Liver (tissue), 9 donors: ENCODE measurements around the gene FAM163A. TPM values are rescaled to one million over a fixed set of nuclear protein-coding genes. Genes with fewer than 3 reads are reported as not detected.

Source experiments
- DNase-seq: peaks from one replicate; pipeline ENCODE4 v3.0.0-alpha.2; 2017; ENCODE audit warnings: low spot score
- H3K27ac ChIP-seq, 2 donors: one replicate each; pipeline ENCODE4 v1.7.0; 2013; ENCODE audit warnings: inconsistent platforms in 2 of 2, low read length in 2 of 2, control low read depth in 1 of 2, low read depth in 1 of 2, mild to moderate bottlenecking in 1 of 2
- H3K27me3 ChIP-seq, 4 donors: one replicate each; pipeline versions ENCODE4 v1.6.1 to v1.7.0; 2013; ENCODE audit warnings: low read length in 3 of 4, inconsistent platforms in 1 of 4, mild to moderate bottlenecking in 1 of 4, moderate library complexity in 1 of 4; ENCODE audit not compliant: control insufficient read depth in 4 of 4, insufficient read depth in 4 of 4
- H3K36me3 ChIP-seq, 4 donors: one replicate each; pipeline versions ENCODE4 v1.6.1 to v1.7.0; 2013; ENCODE audit warnings: low read length in 3 of 4, mild to moderate bottlenecking in 3 of 4, low read depth in 1 of 4, moderate library complexity in 1 of 4; ENCODE audit not compliant: control insufficient read depth in 4 of 4, insufficient read depth in 3 of 4
- H3K4me1 ChIP-seq, 4 donors: one replicate each; pipeline versions ENCODE4 v1.6.1 to v1.7.0; 2013; ENCODE audit warnings: low read length in 3 of 4, mild to moderate bottlenecking in 3 of 4, moderate library complexity in 1 of 4; ENCODE audit not compliant: control insufficient read depth in 4 of 4, insufficient read depth in 4 of 4
- H3K4me3 ChIP-seq, 3 donors: one replicate each; pipeline versions ENCODE4 v1.6.1 to v1.7.0; 2013; ENCODE audit warnings: low read length in 3 of 3, control low read depth in 1 of 3, low read depth in 1 of 3, mild to moderate bottlenecking in 1 of 3
- H3K9ac ChIP-seq, 2 donors: one replicate each; pipeline ENCODE4 v1.7.0; 2013; ENCODE audit warnings: low read length in 2 of 2, mild to moderate bottlenecking in 2 of 2, moderate library complexity in 2 of 2, control low read depth in 1 of 2, low read depth in 1 of 2
- H3K9me3 ChIP-seq, 4 donors: one replicate each; pipeline versions ENCODE4 v1.6.1 to v1.7.0; 2013; ENCODE audit warnings: low read length in 3 of 4; ENCODE audit not compliant: control insufficient read depth in 4 of 4
- CTCF ChIP-seq: fragments of 150-350 bp; IDR thresholded peaks from 2 replicates; pipeline ENCODE4 v1.5.1; 2017; ENCODE audit warnings: improper control_type of control experiment, low read depth, low read length; ENCODE audit not compliant: missing input control
- EGR1 ChIP-seq, 2 donors: IDR thresholded peaks; 2 replicates each; pipeline ENCODE4 v1.6.1; 2016 to 2018; ENCODE audit warnings: antibody characterized with exemption in 2 of 2, low read depth in 2 of 2
- FOXA1 ChIP-seq: IDR thresholded peaks from 2 replicates; pipeline ENCODE4 v1.6.1; 2016; ENCODE audit warnings: antibody characterized with exemption
- FOXA2 ChIP-seq: IDR thresholded peaks from 2 replicates; pipeline ENCODE4 v1.6.1; 2016; ENCODE audit warnings: antibody characterized with exemption
- GABPA ChIP-seq, 2 donors: IDR thresholded peaks in 1 of 2; conservative IDR thresholded peaks in 1 of 2; 2 replicates each; pipeline ENCODE4 v1.6.1; 2016; ENCODE audit warnings: antibody characterized with exemption in 2 of 2, mild to moderate bottlenecking in 1 of 2, moderate library complexity in 1 of 2
- HNF4A ChIP-seq, 2 donors: conservative IDR thresholded peaks; 2 replicates each; pipeline ENCODE4 v1.6.1; 2016; ENCODE audit warnings: antibody characterized with exemption in 2 of 2, mild to moderate bottlenecking in 2 of 2
- HNF4G ChIP-seq: IDR thresholded peaks from 2 replicates; pipeline ENCODE4 v1.6.1; 2016; ENCODE audit warnings: antibody characterized with exemption
- JUND ChIP-seq, 2 donors: IDR thresholded peaks; 2 replicates each; pipeline ENCODE4 v1.6.1; 2016; ENCODE audit warnings: antibody characterized with exemption in 2 of 2
- MAX ChIP-seq: IDR thresholded peaks from 2 replicates; pipeline ENCODE4 v1.6.1; 2016; ENCODE audit warnings: antibody characterized with exemption
- NR2F2 ChIP-seq: IDR thresholded peaks from 2 replicates; pipeline ENCODE4 v1.6.1; 2016; ENCODE audit warnings: antibody characterized with exemption
- RAD21 ChIP-seq, 2 donors: IDR thresholded peaks; 2 replicates each; pipeline ENCODE4 v1.6.1; 2016; ENCODE audit warnings: antibody characterized with exemption in 2 of 2, mild to moderate bottlenecking in 2 of 2
- RXRA ChIP-seq, 2 donors: IDR thresholded peaks; 2 replicates each; pipeline ENCODE4 v1.6.1; 2017 to 2018; ENCODE audit warnings: antibody characterized with exemption in 2 of 2, mild to moderate bottlenecking in 1 of 2
- SP1 ChIP-seq: IDR thresholded peaks from 2 replicates; pipeline ENCODE4 v1.6.1; 2018; ENCODE audit warnings: antibody characterized with exemption, mild to moderate bottlenecking
- TAF1 ChIP-seq: conservative IDR thresholded peaks from 2 replicates; pipeline ENCODE4 v1.6.1; 2016; ENCODE audit warnings: antibody characterized with exemption, mild to moderate bottlenecking
- WGBS: extraction: QIAGEN DNeasy Blood & Tissue Kit; methylation state at CpG from one replicate; pipeline ENCODE4 v1.1.7; 2013; 5-methylcytosine and 5-hydroxymethylcytosine counted together
- polyA plus RNA-seq, 2 donors: library from polyadenylated mRNA; stranded (reverse) in 1 of 2; unstranded in 1 of 2; fragments of 200-250 nt in 1 of 2; fragments of >200 nt in 1 of 2; fragmentation: Nextera tagmentation in 1 of 2; extraction: Ambion mirVana in 1 of 2; gene quantifications; one replicate each; pipeline versions ENCODE4 v1.2.1 to v1.2.3, GENCODE V29; 2013 to 2015
- total RNA-seq, 2 donors: library from RNA; depleted of rRNA; stranded (reverse); fragments of >200 nt; gene quantifications; one replicate each; pipeline ENCODE4 v1.2.3, GENCODE V29; 2014
- TF ChIP-seq, protein P1 (sequence below): IDR thresholded peaks from 2 replicates; pipeline ENCODE4 v1.6.1; 2016; ENCODE audit warnings: antibody characterized with exemption, mild to moderate bottlenecking
- TF ChIP-seq, protein P2 (sequence below): IDR thresholded peaks from 2 replicates; pipeline ENCODE4 v1.6.1; 2016; ENCODE audit warnings: antibody characterized with exemption
- TF ChIP-seq, protein P3 (sequence below): IDR thresholded peaks from 2 replicates; pipeline ENCODE4 v1.6.1; 2016; ENCODE audit warnings: antibody characterized with exemption
- donor health status: healthy.
- donor health status: healthy.
- donor health status: healthy.
- donor health status: healthy.
- donor health status: healthy.

FAM163A gene
- total and polyA plus RNA-seq, 4 donors: 0.07 TPM; not detected in 3

DNA sequence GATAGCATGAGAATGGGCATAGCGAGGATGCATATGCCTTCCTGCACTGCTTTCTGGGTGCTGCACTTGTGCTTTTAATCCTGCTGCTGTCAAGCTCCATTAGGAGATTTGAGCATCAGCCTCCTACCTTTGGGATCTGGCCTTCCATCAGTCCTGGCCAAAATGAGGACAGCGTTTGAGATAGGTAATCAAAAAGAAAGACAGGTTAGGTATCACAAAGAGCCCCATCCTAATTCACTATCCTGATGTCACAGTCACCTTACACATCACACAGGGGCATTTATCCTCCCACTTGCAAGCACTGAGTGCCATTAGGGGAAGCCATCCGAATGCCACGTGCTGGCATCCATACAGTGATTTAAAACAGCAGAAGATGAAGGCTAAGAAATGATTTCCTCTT is 13.2 kb upstream of the FAM163A start (continued):
- TF ChIP-seq, protein P1, sequence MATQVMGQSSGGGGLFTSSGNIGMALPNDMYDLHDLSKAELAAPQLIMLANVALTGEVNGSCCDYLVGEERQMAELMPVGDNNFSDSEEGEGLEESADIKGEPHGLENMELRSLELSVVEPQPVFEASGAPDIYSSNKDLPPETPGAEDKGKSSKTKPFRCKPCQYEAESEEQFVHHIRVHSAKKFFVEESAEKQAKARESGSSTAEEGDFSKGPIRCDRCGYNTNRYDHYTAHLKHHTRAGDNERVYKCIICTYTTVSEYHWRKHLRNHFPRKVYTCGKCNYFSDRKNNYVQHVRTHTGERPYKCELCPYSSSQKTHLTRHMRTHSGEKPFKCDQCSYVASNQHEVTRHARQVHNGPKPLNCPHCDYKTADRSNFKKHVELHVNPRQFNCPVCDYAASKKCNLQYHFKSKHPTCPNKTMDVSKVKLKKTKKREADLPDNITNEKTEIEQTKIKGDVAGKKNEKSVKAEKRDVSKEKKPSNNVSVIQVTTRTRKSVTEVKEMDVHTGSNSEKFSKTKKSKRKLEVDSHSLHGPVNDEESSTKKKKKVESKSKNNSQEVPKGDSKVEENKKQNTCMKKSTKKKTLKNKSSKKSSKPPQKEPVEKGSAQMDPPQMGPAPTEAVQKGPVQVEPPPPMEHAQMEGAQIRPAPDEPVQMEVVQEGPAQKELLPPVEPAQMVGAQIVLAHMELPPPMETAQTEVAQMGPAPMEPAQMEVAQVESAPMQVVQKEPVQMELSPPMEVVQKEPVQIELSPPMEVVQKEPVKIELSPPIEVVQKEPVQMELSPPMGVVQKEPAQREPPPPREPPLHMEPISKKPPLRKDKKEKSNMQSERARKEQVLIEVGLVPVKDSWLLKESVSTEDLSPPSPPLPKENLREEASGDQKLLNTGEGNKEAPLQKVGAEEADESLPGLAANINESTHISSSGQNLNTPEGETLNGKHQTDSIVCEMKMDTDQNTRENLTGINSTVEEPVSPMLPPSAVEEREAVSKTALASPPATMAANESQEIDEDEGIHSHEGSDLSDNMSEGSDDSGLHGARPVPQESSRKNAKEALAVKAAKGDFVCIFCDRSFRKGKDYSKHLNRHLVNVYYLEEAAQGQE: no peak
- no peak for TF ChIP-seq FOXA1
- no peak for TF ChIP-seq GABPA (IDR thresholded peaks at IDR 0.05 in 1 of 2, conservative IDR thresholded peaks at IDR 0.05 in 1 of 2)
- TF ChIP-seq, protein P2, sequence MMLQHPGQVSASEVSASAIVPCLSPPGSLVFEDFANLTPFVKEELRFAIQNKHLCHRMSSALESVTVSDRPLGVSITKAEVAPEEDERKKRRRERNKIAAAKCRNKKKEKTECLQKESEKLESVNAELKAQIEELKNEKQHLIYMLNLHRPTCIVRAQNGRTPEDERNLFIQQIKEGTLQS: no peak
- TF ChIP-seq SP1: no peak
- TF ChIP-seq NR2F2: no peak

DNA sequence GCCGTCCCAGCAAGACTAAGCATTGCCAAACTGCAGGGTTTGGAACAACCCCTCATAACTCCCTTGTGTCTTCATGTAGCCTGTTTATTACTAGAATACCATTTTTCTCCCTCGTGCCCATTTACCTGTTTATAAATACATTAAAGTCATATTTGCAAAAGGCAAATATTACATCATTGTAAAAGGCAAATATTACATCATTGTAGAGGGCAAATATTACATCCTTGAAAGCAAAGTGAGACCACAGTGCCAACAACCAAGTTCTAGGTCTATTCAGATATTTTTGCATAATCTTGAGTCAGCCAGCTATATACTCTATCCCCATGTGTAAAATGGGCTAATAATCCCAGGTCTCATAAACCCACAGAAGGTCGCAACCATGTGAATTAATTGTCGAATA is 11.4 kb upstream of the FAM163A start:
- WGBS: 74% methylated on average over 4 of the region's 4 CpGs
- Histone ChIP-seq H3K9ac (no peak overlapping the region), H3K4me1 (no peaks in the 10 kb centered on the region), H3K9me3 (no peaks in the 10 kb centered on the region), H3K27ac (no peak overlapping the region), H3K36me3 (no peaks in the 10 kb centered on the region), H3K27me3 (no peaks in the 10 kb centered on the region), H3K4me3 (no peak overlapping the region)
- no peak for TF ChIP-seq TAF1
- TF ChIP-seq HNF4A (conservative IDR thresholded peaks at IDR 0.05): no peak
- TF ChIP-seq FOXA2: no peak
- TF ChIP-seq, protein P1: no peak
- TF ChIP-seq CTCF: no peak
- TF ChIP-seq, protein P3, sequence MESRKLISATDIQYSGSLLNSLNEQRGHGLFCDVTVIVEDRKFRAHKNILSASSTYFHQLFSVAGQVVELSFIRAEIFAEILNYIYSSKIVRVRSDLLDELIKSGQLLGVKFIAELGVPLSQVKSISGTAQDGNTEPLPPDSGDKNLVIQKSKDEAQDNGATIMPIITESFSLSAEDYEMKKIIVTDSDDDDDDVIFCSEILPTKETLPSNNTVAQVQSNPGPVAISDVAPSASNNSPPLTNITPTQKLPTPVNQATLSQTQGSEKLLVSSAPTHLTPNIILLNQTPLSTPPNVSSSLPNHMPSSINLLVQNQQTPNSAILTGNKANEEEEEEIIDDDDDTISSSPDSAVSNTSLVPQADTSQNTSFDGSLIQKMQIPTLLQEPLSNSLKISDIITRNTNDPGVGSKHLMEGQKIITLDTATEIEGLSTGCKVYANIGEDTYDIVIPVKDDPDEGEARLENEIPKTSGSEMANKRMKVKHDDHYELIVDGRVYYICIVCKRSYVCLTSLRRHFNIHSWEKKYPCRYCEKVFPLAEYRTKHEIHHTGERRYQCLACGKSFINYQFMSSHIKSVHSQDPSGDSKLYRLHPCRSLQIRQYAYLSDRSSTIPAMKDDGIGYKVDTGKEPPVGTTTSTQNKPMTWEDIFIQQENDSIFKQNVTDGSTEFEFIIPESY: no peak
- TF ChIP-seq JUND (IDR thresholded peaks at IDR 0.05): no peak
- TF ChIP-seq RXRA (IDR thresholded peaks at IDR 0.05): no peak
- TF ChIP-seq GABPA (IDR thresholded peaks at IDR 0.05 in 1 of 2, conservative IDR thresholded peaks at IDR 0.05 in 1 of 2): no peak
- TF ChIP-seq MAX: no peak
- TF ChIP-seq FOXA1: no peak
- TF ChIP-seq HNF4G: no peak
- TF ChIP-seq RAD21 (IDR thresholded peaks at IDR 0.05): no peak
- no peak for TF ChIP-seq EGR1 (IDR thresholded peaks at IDR 0.05; ENCODE audit: low read depth in 2 of 2)
- TF ChIP-seq, protein P2: no peak
- no peak for TF ChIP-seq NR2F2
- DNase-seq: no peak
